ENCODE measurements around the gene LAPTM4A.

DNA sequence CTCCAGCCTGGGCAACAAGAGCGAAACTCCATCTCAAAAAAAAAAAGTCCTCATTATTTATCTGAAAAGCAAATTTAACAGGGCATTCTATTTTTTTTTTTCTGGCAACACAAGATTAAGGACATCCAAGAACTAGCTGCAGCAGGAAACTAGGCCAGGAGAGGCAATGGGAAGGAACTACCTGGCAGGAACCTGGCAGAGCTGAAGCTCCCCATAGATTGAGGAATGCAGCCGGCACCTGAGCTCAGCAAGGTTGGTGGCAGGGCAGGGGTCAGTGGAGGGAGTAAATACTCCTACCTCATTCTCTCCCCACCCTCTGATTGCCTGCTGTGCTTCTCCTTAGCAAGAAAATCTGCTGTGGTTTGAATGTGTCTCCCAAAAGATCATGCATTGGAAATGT is 30.4 kb upstream of the LAPTM4A start:
- no peak for TF ChIP-seq EP300 (IDR thresholded peaks at IDR 0.05)
- TF ChIP-seq, protein P1, sequence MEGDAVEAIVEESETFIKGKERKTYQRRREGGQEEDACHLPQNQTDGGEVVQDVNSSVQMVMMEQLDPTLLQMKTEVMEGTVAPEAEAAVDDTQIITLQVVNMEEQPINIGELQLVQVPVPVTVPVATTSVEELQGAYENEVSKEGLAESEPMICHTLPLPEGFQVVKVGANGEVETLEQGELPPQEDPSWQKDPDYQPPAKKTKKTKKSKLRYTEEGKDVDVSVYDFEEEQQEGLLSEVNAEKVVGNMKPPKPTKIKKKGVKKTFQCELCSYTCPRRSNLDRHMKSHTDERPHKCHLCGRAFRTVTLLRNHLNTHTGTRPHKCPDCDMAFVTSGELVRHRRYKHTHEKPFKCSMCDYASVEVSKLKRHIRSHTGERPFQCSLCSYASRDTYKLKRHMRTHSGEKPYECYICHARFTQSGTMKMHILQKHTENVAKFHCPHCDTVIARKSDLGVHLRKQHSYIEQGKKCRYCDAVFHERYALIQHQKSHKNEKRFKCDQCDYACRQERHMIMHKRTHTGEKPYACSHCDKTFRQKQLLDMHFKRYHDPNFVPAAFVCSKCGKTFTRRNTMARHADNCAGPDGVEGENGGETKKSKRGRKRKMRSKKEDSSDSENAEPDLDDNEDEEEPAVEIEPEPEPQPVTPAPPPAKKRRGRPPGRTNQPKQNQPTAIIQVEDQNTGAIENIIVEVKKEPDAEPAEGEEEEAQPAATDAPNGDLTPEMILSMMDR (IDR thresholded peaks at IDR 0.05): no peak
- TF ChIP-seq HDAC2 (IDR thresholded peaks at IDR 0.05): no peak
- TF ChIP-seq CHD2 (IDR thresholded peaks at IDR 0.05; ENCODE audit: low read length, partially characterized antibody): no peak
- TF ChIP-seq EHF (CRISPR knock-in tag; IDR thresholded peaks at IDR 0.05): no peak
- TF ChIP-seq MYC (IDR thresholded peaks at IDR 0.05; ENCODE audit: borderline replicate concordance, low read length): no peak
- TF ChIP-seq ZSCAN20 (CRISPR knock-in tag; IDR thresholded peaks at IDR 0.05): no peak
- no peak for TF ChIP-seq BHLHE40 (IDR thresholded peaks at IDR 0.05; ENCODE audit: low read depth, low read length)

Measured in A549 (cell line).